IMR-90 (cell line): ENCODE data around the gene PAQR7. TPM values are rescaled to one million over a fixed set of nuclear protein-coding genes. Genes with fewer than 3 reads are reported as not detected.

Experiments
- BHLHE40 ChIP-seq: fragments of 150-350 bp; IDR thresholded peaks from 2 replicates; pipeline ENCODE4 v1.6.1; 2016; ENCODE audit warnings: mild to moderate bottlenecking, low read depth, low read length
- MXI1 ChIP-seq: IDR thresholded peaks from 2 replicates; pipeline ENCODE4 v1.6.1; 2012; ENCODE audit warnings: low read depth, mild to moderate bottlenecking, low read length, moderate library complexity, borderline replicate concordance
- NFE2L2 ChIP-seq: fragments of 150-350 bp; IDR thresholded peaks from 2 replicates; pipeline ENCODE4 v1.6.1; 2016; ENCODE audit warnings: low read depth, mild to moderate bottlenecking, low read length
- RCOR1 ChIP-seq: IDR thresholded peaks from 2 replicates; pipeline ENCODE4 v1.6.1; 2012; ENCODE audit warnings: mild to moderate bottlenecking, low read length, improper control_type of control experiment; ENCODE audit not compliant: insufficient replicate concordance
- polyA plus RNA-seq, 3 experiments: library from polyadenylated mRNA; depleted of rRNA; stranded (reverse); fragments of >200 nt; gene quantifications; 2 replicates each; pipeline ENCODE4 v1.2.3, GENCODE V29; 2012; ENCODE audit warnings: low replicate concordance in 1 of 3
- total RNA-seq: library from RNA; depleted of rRNA; stranded (reverse); fragments of >200 nt; gene quantifications from 2 replicates; pipeline ENCODE4 v1.2.3, GENCODE V29; 2012
- TF ChIP-seq, protein P1 (sequence below): fragments of 150-350 bp; IDR thresholded peaks from 2 replicates; pipeline ENCODE4 v1.6.1; 2017; ENCODE audit warnings: mild to moderate bottlenecking, antibody characterized with exemption, low read length, low read depth

PAQR7 gene
- total and polyA plus RNA-seq, 2 of the 4 experiments (the other 2 are of a cell fraction) = 9.0 to 12.9 TPM

- TF ChIP-seq, protein P1, sequence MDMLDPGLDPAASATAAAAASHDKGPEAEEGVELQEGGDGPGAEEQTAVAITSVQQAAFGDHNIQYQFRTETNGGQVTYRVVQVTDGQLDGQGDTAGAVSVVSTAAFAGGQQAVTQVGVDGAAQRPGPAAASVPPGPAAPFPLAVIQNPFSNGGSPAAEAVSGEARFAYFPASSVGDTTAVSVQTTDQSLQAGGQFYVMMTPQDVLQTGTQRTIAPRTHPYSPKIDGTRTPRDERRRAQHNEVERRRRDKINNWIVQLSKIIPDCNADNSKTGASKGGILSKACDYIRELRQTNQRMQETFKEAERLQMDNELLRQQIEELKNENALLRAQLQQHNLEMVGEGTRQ = no peak
- TF ChIP-seq RCOR1 = no peak
- TF ChIP-seq NFE2L2 = no peak
- TF ChIP-seq MXI1 = no peak
- no peak for TF ChIP-seq BHLHE40
These were observed 16.1 kb upstream of the PAQR7 start (continued) for GRCh38 chr1:25891606-25892005.
